Adipocyte (in vitro differentiated cells): ENCODE data around the gene NEDD9.

Experiments used
- DNase-seq: peaks from one replicate; pipeline ENCODE4 v3.0.0-alpha.2; 2015; ENCODE audit warnings: low read depth
- H3K27me3 ChIP-seq: replicated peaks from 2 replicates; pipeline ENCODE4 v1.7.0; 2013; ENCODE audit warnings: mild to moderate bottlenecking, low read length, moderate library complexity; ENCODE audit not compliant: control insufficient read depth, insufficient read depth
- H3K36me3 ChIP-seq: 2 replicates; pipeline ENCODE4 v1.7.0; 2013; ENCODE audit warnings: low read length, mild to moderate bottlenecking, moderate library complexity; ENCODE audit not compliant: control insufficient read depth, insufficient read depth, severe bottlenecking
- H3K4me1 ChIP-seq: 2 replicates; pipeline ENCODE4 v1.7.0; 2013; ENCODE audit warnings: mild to moderate bottlenecking, low read length, moderate library complexity; ENCODE audit not compliant: control insufficient read depth, insufficient read depth
- H3K4me3 ChIP-seq: 2 replicates; pipeline ENCODE4 v1.7.0; 2013; ENCODE audit warnings: mild to moderate bottlenecking, low read length, moderate library complexity
- H3K9ac ChIP-seq: 2 replicates; pipeline ENCODE4 v1.7.0; 2013; ENCODE audit warnings: mild to moderate bottlenecking, low read length, moderate library complexity
- H3K9me3 ChIP-seq: 2 replicates; pipeline ENCODE4 v1.7.0; 2013; ENCODE audit warnings: mild to moderate bottlenecking, low read length, moderate library complexity; ENCODE audit not compliant: control insufficient read depth

NEDD9 gene

GRCh38 chr6:11161031-11161956, 71.2 kb downstream of the NEDD9 start:
- DNase-seq: peak; percentile 68
- H3K9me3 ChIP-seq: peaks cover 3% of the 10 kb centered on the region
- no peaks in the 10 kb centered on the region for H3K36me3 ChIP-seq
- H3K27me3 ChIP-seq: no peaks in the 10 kb centered on the region
- no peak overlapping the region for H3K9ac ChIP-seq
- H3K4me3 ChIP-seq: no peak overlapping the region
- no peaks in the 10 kb centered on the region for H3K4me1 ChIP-seq

DNA sequence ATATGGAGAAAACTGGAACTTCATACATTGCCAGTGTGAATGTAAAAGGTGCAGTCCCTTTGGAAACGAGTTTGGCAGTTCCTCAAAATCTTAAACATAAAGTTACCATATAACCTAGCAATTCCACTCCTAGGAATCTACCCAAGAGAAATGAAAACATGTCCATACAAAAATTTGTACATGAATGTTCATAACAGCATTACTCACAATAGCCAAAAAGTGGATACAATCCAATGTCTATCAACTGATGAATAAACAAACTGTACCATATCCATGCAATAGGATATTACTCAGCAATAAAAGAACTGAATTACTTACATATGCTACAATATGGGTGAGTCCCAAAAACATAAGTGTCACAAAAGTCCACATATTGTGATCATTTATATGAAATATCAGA, 72.3 kb downstream of the NEDD9 start:
- Histone ChIP-seq H3K4me3 (no peak overlapping the region), H3K4me1 (no peaks in the 10 kb centered on the region), H3K36me3 (no peaks in the 10 kb centered on the region), H3K27me3 (no peaks in the 10 kb centered on the region), H3K9ac (no peak overlapping the region), H3K9me3 (peaks cover 3% of the 10 kb centered on the region)
- no peak for DNase-seq

- Histone ChIP-seq H3K4me3 (no peak overlapping the region), H3K36me3 (no peaks in the 10 kb centered on the region), H3K9me3 (peaks cover 3% of the 10 kb centered on the region), H3K4me1 (no peaks in the 10 kb centered on the region), H3K27me3 (no peaks in the 10 kb centered on the region), H3K9ac (no peak overlapping the region)
- DNase-seq: no peak
These were observed 76.9 kb downstream of the NEDD9 start for GRCh38 chr6:11155589-11155988.

DNA sequence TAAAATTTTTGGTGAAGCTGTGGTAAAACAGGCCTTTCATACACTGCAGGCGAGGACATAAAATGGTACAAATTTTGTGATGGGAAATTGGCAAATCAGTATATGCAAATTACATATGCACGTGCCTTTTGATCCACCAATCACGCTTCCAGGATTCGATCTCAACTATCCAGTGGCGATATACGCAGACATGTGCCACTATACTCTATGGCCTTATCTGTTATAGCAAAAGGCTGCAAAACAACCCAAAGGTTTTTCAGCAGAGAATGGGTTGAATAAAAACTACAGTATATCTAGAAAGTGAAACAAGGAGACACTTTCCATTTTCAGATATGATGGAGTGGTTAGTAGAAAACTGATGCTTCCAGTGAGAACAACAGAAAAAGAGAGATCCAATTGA, 79.0 kb downstream of the NEDD9 start:
- no peaks in the 10 kb centered on the region for H3K27me3 ChIP-seq
- DNase-seq: no peak
- no peak overlapping the region for H3K4me3 ChIP-seq
- H3K36me3 ChIP-seq: no peaks in the 10 kb centered on the region
- H3K9me3 ChIP-seq: no peaks in the 10 kb centered on the region
- H3K4me1 ChIP-seq: no peaks in the 10 kb centered on the region
- H3K9ac ChIP-seq: no peak overlapping the region

DNA sequence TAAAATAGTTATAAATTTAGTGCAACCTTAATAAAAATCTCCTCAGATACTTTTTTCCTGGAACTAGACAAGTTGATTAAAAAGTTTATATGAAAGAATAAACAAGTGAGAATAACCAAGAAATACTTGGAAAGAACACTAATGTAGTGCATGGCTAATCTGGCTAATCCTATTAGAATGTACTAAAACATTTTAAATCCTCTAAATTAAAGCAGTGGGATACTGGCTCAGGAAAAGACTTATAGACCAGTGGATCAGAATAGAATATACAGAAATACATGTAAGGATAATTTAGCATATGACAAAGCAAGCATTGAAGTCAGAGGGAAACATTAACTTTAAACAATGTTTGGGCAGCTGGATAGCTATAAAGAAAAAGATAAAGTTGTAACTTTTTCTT, 79.9 kb downstream of the NEDD9 start:
- no peaks in the 10 kb centered on the region for H3K36me3 ChIP-seq
- H3K4me3 ChIP-seq: no peak overlapping the region
- no peaks in the 10 kb centered on the region for H3K4me1 ChIP-seq
- DNase-seq: no peak
- no peak overlapping the region for H3K9ac ChIP-seq
- no peaks in the 10 kb centered on the region for H3K9me3 ChIP-seq
- H3K27me3 ChIP-seq: no peaks in the 10 kb centered on the region

DNA sequence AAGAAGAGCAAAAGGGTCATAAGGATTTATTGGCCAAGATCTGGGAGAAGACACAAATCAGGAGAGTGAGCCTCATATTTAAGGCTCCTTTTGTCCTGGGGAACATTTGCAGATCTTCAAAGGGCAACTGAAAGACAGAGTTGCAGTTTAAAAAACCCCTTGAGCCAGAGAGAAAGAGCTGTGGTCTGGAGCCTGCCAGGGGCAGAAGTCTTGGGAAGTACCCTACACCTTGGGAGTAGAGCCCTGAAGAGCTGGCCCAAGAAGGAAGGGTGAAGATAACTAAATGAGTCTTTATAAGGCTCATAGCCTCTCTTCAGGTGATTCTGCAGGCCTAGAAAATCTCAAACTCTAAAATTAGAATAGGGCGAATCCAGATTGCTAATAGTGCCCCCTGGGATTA, 81.0 kb downstream of the NEDD9 start:
- Histone ChIP-seq H3K4me3 (no peak overlapping the region), H3K36me3 (no peaks in the 10 kb centered on the region), H3K9ac (no peak overlapping the region), H3K9me3 (no peaks in the 10 kb centered on the region), H3K27me3 (no peaks in the 10 kb centered on the region), H3K4me1 (no peaks in the 10 kb centered on the region)
- no peak for DNase-seq

DNA sequence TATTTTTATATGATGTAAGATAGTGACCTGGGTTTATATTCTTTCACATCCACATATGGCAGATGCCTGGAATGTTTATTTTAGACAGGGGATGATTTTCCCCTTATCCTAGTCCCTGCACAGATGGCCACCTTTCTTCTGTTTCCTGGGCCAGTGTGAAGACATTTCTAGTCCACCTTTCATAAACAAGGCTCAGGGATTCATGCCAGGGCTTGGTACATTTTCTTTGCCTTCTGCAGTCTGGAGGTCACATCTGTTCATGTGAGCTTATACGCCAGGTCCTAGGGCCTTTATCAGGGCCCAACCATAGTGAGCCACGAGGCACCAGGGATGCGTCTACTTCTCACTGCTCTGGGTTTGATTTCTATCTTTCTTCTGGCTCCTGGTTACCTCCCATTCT, 82.9 kb downstream of the NEDD9 start:
- Histone ChIP-seq H3K27me3 (no peaks in the 10 kb centered on the region), H3K36me3 (no peaks in the 10 kb centered on the region), H3K4me1 (no peaks in the 10 kb centered on the region), H3K4me3 (no peak overlapping the region), H3K9ac (no peak overlapping the region), H3K9me3 (no peaks in the 10 kb centered on the region)
- no peak for DNase-seq

GRCh38 chr6:11146117-11146826, 86.2 kb downstream of the NEDD9 start:
- no peak for DNase-seq
- Histone ChIP-seq H3K4me3 (no peak overlapping the region), H3K27me3 (no peaks in the 10 kb centered on the region), H3K9me3 (no peaks in the 10 kb centered on the region), H3K9ac (no peak overlapping the region), H3K36me3 (no peaks in the 10 kb centered on the region), H3K4me1 (peaks cover 9% of the 10 kb centered on the region)

GRCh38 chr6:11144393-11144851, 88.0 kb downstream of the NEDD9 start:
- peak; percentile 91 for DNase-seq
- Histone ChIP-seq H3K4me3 (no peak overlapping the region), H3K9ac (no peak overlapping the region), H3K27me3 (no peaks in the 10 kb centered on the region), H3K4me1 (peaks cover 13% of the 10 kb centered on the region), H3K36me3 (no peaks in the 10 kb centered on the region), H3K9me3 (no peaks in the 10 kb centered on the region)

DNA sequence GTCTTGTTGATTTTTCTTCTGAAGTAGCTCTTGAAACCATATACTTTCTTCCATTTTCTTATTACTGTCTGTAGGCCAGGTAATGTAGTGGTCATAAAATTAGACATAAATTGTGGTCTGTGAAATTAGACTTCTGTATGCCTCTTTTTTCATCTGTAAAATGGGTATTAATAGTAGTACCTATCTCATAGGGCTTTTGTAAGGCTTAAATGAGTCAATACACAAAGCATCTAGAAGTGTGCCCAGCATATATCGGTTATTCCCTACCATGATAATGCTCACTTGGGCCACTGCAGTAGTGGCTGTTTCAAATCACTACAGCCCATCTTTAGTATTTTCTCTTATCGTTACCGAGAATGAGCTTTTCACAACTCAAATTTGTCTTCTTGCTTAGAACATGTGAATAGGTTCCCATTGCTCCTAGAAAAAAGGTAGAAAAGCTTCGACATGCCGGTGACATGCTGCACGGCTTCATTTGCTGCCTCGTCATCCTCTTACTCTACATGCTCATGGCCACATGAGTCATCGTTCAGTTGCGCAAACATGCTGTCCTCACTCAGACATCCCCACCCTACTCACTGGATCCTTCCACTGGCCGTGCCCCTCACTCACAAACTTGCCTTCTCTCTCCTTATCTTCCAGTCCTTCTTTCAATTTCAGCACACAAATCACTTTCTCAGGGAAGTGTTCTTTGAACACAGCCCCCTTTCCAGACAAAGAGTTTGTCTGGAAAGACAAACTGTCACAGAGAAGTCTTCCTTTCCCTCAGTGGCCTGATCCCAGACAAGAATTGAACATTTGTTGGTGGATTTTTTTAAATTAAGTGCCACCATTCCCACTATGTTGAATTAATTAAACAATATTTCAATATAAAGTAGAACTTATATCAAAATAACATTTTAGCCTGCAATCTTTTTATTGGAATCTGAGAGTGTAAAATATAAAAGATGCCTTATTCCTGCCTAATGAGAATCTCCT, 88.8 kb downstream of the NEDD9 start:
- H3K27me3 ChIP-seq: no peaks in the 10 kb centered on the region
- H3K9me3 ChIP-seq: no peaks in the 10 kb centered on the region
- no peak overlapping the region for H3K4me3 ChIP-seq
- no peaks in the 10 kb centered on the region for H3K36me3 ChIP-seq
- peak; percentile 74 for DNase-seq
- peaks cover 14% of the 10 kb centered on the region for H3K4me1 ChIP-seq
- H3K9ac ChIP-seq: peak overlapping the region; percentile 6
